Measurements from ENCODE around the gene TM4SF1.

DNA sequence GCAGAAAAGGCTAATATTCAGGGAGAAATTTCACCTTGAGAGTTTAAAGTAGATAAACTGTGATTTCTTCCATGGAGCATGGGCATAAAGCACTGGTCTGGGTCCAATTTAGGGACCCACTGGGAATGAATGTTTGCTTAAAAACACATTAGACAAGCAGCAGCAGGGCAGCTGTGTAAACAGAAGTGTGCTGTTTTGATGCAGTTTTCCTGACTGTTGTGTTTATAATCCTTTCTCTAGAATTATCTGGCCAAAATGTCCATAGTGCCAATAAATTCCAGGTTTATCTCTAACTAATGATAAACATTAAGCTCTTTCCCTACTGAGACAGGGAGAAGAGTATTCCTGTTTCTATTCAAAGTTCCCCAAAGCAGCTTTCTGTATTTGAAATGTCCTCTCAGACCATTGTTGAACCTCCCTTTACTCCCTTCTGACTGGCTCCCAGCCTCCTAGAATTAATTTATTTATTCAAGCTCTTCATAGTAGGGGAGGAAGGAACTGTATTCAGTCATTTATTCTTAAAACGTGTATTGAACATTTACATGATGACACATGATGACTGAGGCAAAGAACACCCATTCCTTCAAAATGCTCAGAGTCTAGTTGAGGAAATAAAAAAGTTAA is 37.0 kb downstream of the TM4SF1 start:
- TF ChIP-seq, protein P1, sequence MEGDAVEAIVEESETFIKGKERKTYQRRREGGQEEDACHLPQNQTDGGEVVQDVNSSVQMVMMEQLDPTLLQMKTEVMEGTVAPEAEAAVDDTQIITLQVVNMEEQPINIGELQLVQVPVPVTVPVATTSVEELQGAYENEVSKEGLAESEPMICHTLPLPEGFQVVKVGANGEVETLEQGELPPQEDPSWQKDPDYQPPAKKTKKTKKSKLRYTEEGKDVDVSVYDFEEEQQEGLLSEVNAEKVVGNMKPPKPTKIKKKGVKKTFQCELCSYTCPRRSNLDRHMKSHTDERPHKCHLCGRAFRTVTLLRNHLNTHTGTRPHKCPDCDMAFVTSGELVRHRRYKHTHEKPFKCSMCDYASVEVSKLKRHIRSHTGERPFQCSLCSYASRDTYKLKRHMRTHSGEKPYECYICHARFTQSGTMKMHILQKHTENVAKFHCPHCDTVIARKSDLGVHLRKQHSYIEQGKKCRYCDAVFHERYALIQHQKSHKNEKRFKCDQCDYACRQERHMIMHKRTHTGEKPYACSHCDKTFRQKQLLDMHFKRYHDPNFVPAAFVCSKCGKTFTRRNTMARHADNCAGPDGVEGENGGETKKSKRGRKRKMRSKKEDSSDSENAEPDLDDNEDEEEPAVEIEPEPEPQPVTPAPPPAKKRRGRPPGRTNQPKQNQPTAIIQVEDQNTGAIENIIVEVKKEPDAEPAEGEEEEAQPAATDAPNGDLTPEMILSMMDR (IDR thresholded peaks at IDR 0.05 in 8 of 11, conservative IDR thresholded peaks at IDR 0.05 in 3 of 11), result no peak
- TF ChIP-seq POLR2AphosphoS5 (IDR thresholded peaks at IDR 0.05), result no peak

Data from spleen (tissue), 7 donors.